Measurements from ENCODE around the gene ZGPAT.
"Not testable (repeated sequence)": the region's sequence is repeated elsewhere in the genome, so short reads cannot be mapped to it uniquely, and the experiment has no call there.

Gene ZGPAT

GRCh38 chr20:63707558-63708300, at the start of gene ZGPAT, which contains the start of gene ARFRP1:
Gene ZGPAT (plus strand): TSS chr20:63708039. CDS start chr20:63708581, 542 bp downstream.
Gene ARFRP1 (minus strand): TSS chr20:63707976. CDS start chr20:63707091, 885 bp downstream.
- peak; percentile 58 to 81 for DNase-seq (ENCODE audit: extremely low read depth in 1 of 2, low read depth in 1 of 2)

- no peak for DNase-seq (ENCODE audit: extremely low read depth in 1 of 2, low read depth in 1 of 2)
Measured at GRCh38 chr20:63658749-63659187, 49.1 kb upstream of the ZGPAT start.

GRCh38 chr20:63659370-63659769, 48.5 kb upstream of the ZGPAT start:
- DNase-seq (ENCODE audit: extremely low read depth in 1 of 2, low read depth in 1 of 2): no peak

- not testable (repeated sequence) for DNase-seq (ENCODE audit: extremely low read depth in 1 of 2, low read depth in 1 of 2)
Measured at GRCh38 chr20:63660174-63660573, 47.7 kb upstream of the ZGPAT start.

DNA sequence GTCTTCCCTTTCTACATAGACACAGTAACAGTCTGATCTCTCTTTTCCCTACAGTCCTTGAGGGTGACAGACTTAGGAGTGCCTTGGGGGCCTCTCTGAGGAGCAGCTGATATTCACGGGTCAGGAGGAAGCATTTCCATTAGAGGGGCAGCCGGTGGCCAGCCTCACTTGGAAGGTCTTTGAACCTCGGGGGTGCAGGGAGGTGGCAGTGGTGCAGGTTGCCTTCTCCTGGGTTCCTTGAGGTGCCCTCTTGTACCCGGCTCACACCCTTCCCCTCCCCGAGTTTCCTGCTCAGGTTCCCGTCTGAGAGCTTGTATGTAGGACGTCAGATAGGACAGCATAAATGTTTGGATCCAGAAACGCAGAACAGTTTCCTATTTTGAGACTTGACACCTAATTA, 47.2 kb upstream of the ZGPAT start:
- DNase-seq (ENCODE audit: extremely low read depth in 1 of 2, low read depth in 1 of 2): no peak

DNA sequence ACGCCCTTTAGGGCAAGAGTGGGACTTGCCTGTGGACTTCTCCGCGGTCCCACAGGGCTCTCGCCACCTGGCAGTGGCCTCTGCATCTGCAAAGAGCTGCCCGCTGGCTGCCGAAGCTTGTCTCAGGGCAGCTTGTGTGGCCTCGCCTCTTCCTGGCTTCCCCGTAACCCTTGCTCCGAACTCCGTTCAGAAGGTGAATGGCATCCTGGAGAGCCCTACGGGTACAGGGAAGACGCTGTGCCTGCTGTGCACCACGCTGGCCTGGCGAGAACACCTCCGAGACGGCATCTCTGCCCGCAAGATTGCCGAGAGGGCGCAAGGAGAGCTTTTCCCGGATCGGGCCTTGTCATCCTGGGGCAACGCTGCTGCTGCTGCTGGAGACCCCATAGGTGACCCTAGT, 46.7 kb upstream of the ZGPAT start:
- no peak for DNase-seq (ENCODE audit: extremely low read depth in 1 of 2, low read depth in 1 of 2)

DNA sequence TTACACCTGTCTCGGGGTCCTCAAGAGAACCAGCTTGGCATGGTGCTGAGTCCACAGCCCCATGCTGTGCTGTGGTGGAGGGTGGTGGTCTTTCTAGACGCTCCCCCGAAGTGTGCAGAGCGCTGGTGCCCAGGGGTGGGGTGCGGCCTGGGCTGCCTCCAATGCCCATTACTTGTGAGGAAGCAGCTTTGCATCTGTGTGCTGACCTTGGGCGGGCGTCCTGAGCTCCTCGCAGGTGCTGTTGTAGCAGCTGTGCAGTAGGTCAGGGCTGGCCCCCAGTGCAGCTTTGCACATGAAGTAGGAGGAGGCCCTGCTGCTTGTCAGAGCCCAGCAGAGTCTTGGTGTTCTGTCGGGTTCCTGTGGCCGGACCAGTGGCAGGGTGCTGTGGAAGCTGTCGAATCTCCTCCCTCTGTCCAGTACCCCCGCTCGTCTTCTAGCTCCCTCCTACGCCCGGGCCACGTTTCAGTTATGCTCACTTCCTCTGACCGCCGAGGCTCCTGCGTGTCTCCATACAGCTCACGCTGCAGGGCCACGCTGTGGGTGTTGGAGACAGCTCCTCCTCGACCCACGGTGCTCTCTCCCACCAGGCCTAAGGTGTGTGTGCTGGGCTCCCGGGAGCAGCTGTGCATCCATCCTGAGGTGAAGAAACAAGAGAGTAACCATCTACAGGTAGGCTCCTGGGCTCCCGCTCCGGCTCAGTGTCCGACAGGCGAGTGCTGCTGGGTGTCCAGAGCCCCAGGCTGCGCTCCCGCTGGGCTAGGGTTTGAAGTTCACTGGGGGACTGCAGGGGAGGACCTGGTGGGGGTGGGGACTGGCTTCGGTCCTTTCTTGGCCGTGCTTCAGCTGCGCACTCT, 45.7 kb upstream of the ZGPAT start:
- DNase-seq (ENCODE audit: extremely low read depth in 1 of 2, low read depth in 1 of 2): no peak

DNA sequence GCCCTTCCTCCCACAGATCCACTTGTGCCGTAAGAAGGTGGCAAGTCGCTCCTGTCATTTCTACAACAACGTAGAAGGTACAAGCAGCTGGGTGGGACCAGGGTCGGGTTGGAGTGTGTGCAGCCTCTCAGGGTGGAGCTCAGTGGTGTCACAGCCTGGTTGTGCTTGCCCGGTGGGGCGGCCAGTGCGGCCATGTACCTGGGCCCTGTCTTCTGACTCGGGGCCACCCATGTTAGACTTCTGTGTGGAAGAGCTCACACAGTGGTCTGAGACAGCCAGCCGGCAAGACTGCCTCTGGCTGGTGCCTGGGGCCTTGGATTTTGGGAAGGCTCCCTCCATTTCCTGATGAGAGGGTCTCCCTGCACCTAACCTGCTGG, 45.0 kb upstream of the ZGPAT start:
- no peak for DNase-seq (ENCODE audit: extremely low read depth in 1 of 2, low read depth in 1 of 2)

- no peak for DNase-seq (ENCODE audit: extremely low read depth in 1 of 2, low read depth in 1 of 2)
Measured at GRCh38 chr20:63663332-63664066, 44.3 kb upstream of the ZGPAT start.

- DNase-seq (ENCODE audit: extremely low read depth in 1 of 2, low read depth in 1 of 2): no peak
Measured at GRCh38 chr20:63664143-63664851, 43.5 kb upstream of the ZGPAT start.

DNA sequence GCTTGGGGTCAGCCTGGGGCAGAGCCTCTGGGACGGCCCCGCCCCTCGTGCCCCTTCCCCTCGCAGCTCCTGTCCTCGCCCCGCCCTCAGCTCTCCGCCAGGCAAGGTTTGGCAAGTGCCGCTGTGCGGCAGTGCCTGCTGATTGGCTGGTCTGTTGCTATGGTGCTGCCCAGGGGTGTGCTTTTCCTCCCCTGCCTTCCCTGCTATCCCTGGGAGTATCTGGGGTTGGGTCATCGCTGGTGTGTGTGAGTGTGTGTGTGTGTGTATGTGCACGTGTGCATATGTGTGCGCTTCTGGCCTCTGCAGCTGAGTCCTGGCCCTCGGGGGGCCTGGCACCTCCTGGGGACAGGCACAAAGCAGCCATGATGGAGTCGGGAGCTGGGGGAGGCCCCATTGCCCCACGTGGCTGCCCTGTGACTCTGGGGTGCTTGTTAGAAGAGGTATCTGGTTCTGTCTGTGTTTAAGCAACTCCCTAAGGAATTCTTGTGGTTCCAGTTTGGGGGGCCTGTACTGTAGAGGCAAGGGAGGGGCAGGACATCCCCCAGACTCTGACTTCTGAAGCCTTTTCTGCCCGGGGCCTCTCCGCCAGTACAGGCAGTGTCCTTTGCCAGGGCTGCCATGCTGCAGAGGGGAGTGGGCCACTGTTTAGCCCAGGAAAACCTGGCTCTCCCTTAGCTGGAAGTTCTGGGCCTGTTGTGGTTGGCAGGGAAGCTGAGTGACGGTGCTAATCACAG, 42.8 kb upstream of the ZGPAT start:
- DNase-seq (ENCODE audit: extremely low read depth in 1 of 2, low read depth in 1 of 2): no peak

DNA sequence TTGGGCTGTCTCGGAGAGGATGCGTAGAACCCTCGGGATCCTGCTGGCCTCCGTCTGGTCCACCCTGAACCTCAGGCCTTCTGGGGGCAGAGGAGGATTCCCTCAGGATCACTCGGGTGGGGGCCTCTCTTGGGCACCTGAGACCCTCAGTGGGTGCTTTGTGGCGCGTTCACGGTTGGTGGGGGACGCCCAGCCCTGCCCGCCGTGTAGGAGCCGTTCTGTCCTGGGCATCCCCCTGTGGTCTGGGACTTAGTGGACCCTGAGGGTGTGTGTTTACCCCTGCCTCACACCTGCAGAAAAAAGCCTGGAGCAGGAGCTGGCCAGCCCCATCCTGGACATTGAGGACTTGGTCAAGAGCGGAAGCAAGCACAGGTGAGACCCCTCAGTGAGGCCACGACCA, 42.1 kb upstream of the ZGPAT start:
- no peak for DNase-seq (ENCODE audit: extremely low read depth in 1 of 2, low read depth in 1 of 2)

DNA sequence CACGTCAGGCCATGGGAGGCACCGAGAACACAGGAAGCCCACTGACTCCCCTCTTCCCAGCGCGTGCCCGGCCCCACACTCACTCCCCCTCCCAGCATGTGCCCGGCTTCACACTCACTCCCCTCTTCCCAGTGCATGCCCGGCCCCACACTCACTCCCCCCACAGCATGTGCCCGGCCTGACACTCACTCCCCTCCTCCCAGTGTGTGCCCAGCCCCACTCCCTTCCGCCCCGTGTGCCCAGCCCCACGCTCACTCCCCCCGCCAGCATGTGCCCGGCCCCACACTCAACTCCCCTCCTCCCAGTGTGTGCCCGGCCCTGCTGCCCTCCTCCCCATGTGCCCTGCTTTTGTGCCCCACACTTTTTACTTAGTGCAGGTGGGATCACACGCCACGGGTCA, 40.0 kb upstream of the ZGPAT start:
- DNase-seq (ENCODE audit: extremely low read depth in 1 of 2, low read depth in 1 of 2): no peak

DNA sequence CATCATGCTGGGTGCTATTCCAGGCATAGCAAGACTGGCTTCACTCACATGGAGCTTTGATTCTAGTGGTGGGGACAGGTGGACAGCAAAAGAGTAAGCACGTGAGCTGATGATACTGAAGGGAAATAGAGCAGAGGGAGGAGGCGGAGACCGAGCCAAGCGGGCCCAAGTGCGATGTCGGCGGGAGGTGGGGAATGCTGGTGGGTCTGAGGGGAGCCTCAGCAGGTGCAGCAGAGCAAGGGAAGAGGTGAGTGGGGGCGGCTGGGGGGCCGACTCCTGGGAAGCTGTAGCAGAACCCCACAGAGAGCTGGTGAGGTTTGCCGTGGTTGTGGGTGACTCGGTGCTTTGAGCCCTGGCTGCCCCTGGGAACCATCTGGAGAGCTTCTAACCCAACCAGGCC, 39.5 kb upstream of the ZGPAT start:
- DNase-seq (ENCODE audit: extremely low read depth in 1 of 2, low read depth in 1 of 2): no peak

DNA sequence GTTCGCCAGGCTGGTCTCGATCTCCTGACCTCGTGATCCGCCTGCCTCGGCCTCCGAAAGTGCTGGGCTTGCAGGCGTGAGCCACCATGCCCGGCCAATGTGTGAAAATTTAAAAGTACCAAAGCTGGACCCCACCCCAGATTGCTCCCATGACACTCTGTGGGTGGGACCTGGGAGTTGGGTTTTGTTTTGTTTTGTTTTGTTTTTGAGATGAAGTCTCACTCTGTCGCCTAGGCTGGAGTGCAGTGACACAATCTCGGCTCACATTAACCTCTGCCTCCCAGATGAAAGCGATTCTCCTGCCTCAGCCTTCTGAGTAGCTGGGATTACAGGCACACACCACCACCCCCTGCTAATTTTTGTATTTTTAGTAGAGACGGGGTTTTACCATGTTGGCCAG, 36.1 kb upstream of the ZGPAT start:
- not testable (repeated sequence) for DNase-seq (ENCODE audit: extremely low read depth in 1 of 2, low read depth in 1 of 2)

GRCh38 chr20:63672666-63673065, 35.2 kb upstream of the ZGPAT start:
- DNase-seq (ENCODE audit: extremely low read depth in 1 of 2, low read depth in 1 of 2): no peak

DNA sequence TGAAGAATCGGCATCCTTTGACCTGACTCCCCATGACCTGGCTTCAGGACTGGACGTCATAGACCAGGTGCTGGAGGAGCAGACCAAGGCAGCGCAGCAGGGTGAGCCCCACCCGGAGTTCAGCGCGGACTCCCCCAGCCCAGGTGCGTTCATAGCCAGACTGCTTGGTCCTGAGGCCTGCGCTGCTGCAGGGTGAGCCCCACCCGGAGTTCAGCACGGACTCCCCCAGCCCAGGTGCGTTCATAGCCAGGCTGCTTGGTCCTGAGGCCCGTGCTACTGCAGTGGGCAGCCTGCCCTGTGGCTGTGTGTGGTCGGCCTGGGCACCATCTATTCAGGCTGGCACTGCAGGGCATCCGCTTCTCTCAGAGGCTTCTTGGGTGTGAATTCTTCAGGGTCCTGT, 33.9 kb upstream of the ZGPAT start:
- no peak for DNase-seq (ENCODE audit: extremely low read depth in 1 of 2, low read depth in 1 of 2)

- DNase-seq (ENCODE audit: extremely low read depth in 1 of 2, low read depth in 1 of 2): no peak
Measured at GRCh38 chr20:63675681-63676368, 32.0 kb upstream of the ZGPAT start.

GRCh38 chr20:63678071-63678470, 29.8 kb upstream of the ZGPAT start:
- no peak for DNase-seq (ENCODE audit: extremely low read depth in 1 of 2, low read depth in 1 of 2)
